Measurements from ENCODE around the gene SLC23A3.

The SLC23A3 gene

GRCh38 chr2:219159771-219160185 is 10.1 kb downstream of the SLC23A3 start:
- peak overlapping the region; percentile 71 for H3K4me3 ChIP-seq (ENCODE audit: low read depth, low read length)
- DNase-seq (ENCODE audit: low read depth) = no peak
- TF ChIP-seq CTCF (IDR thresholded peaks at IDR 0.05; ENCODE audit: insufficient read depth, low read depth, low read length, missing control alignments) = no peak

- DNase-seq (ENCODE audit: low read depth) = no peak
- no peak for TF ChIP-seq CTCF (IDR thresholded peaks at IDR 0.05; ENCODE audit: insufficient read depth, low read depth, low read length, missing control alignments)
- no peak overlapping the region for H3K4me3 ChIP-seq (ENCODE audit: low read depth, low read length)
Observed at GRCh38 chr2:219158586-219158985, 11.2 kb downstream of the SLC23A3 start.

- no peak for DNase-seq (ENCODE audit: low read depth)
- TF ChIP-seq CTCF (IDR thresholded peaks at IDR 0.05; ENCODE audit: insufficient read depth, low read depth, low read length, missing control alignments) = no peak
- no peak overlapping the region for H3K4me3 ChIP-seq (ENCODE audit: low read depth, low read length)
Observed at GRCh38 chr2:219158025-219158424, 11.8 kb downstream of the SLC23A3 start.

- DNase-seq (ENCODE audit: low read depth) = no peak
- no peak overlapping the region for H3K4me3 ChIP-seq (ENCODE audit: low read depth, low read length)
- no peak for TF ChIP-seq CTCF (IDR thresholded peaks at IDR 0.05; ENCODE audit: insufficient read depth, low read depth, low read length, missing control alignments)
Observed at GRCh38 chr2:219157396-219157795, 12.4 kb downstream of the SLC23A3 start.

- TF ChIP-seq CTCF (IDR thresholded peaks at IDR 0.05; ENCODE audit: insufficient read depth, low read depth, low read length, missing control alignments) = peak; percentile 36
- peak; percentile 73 for DNase-seq (ENCODE audit: low read depth)
- no peak overlapping the region for H3K4me3 ChIP-seq (ENCODE audit: low read depth, low read length)
Observed at GRCh38 chr2:219155054-219155644, 14.7 kb downstream of the SLC23A3 start.

DNA sequence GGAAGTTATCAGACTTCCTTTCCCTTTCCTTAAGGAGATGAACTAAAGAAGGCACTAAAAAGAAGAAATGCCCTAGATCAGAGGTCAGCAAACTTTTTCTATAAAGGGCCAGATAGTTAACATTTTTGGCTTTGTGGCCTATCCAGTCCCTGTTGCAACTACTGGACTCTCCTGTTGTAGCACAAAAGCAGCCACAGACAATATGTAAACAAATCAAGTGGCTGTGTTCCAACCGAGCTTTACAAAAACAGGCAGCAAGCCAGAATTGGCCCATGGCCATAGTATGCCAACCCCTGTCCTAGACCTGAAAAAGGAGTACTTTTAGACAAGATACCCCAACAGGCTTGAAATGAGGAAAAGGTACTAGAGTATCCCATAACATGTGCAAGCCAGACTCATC is 20.2 kb downstream of the SLC23A3 start:
- TF ChIP-seq CTCF (IDR thresholded peaks at IDR 0.05; ENCODE audit: insufficient read depth, low read depth, low read length, missing control alignments) = no peak
- no peak for DNase-seq (ENCODE audit: low read depth)
- no peak overlapping the region for H3K4me3 ChIP-seq (ENCODE audit: low read depth, low read length)

GRCh38 chr2:219142329-219142728 is 27.5 kb downstream of the SLC23A3 start:
- TF ChIP-seq CTCF (IDR thresholded peaks at IDR 0.05; ENCODE audit: insufficient read depth, low read depth, low read length, missing control alignments) = no peak
- no peak overlapping the region for H3K4me3 ChIP-seq (ENCODE audit: low read depth, low read length)
- DNase-seq (ENCODE audit: low read depth) = no peak

Measured in GM12865 (cell line).